HepG2 (cell line): ENCODE data around the gene CEBPA. TPM values are rescaled to one million over a fixed set of nuclear protein-coding genes. Genes with fewer than 3 reads are reported as not detected.

ENCODE experiments used
- ATF3 ChIP-seq: sonication (generic); formaldehyde crosslinking; IDR thresholded peaks from 2 replicates; pipeline ENCODE4 v1.4.0; 2020; ENCODE audit warnings: missing genetic modification reagents
- BATF2 ChIP-seq: sonication (generic); formaldehyde crosslinking; IDR thresholded peaks from 2 replicates; pipeline ENCODE4 v1.8.0; 2022; ENCODE audit warnings: mild to moderate bottlenecking, missing genetic modification reagents, moderate library complexity
- BCLAF1 ChIP-seq: fragments of 450-650 bp; IDR thresholded peaks from 2 replicates; pipeline ENCODE4 v1.6.1; 2017; ENCODE audit warnings: mild to moderate bottlenecking
- CBX5 ChIP-seq: sonication (generic); formaldehyde crosslinking; IDR thresholded peaks from 2 replicates; pipeline ENCODE4 v1.4.0; 2020; ENCODE audit warnings: missing genetic modification reagents, borderline replicate concordance
- DPF2 ChIP-seq: sonication (generic); formaldehyde crosslinking; IDR thresholded peaks from 2 replicates; pipeline ENCODE4 v1.4.0; 2020; ENCODE audit warnings: mild to moderate bottlenecking, low read depth, missing genetic modification reagents, borderline replicate concordance
- FUBP1 ChIP-seq: sonication (generic); formaldehyde crosslinking; IDR thresholded peaks from 2 replicates; pipeline ENCODE4 v1.5.1; 2020; ENCODE audit warnings: missing genetic modification reagents, mild to moderate bottlenecking, borderline replicate concordance
- HHEX ChIP-seq: IDR thresholded peaks from 2 replicates; pipeline ENCODE4 v1.6.1; 2016; ENCODE audit warnings: control low read depth
- KLF11 ChIP-seq: IDR thresholded peaks from 2 replicates; pipeline ENCODE4 v1.6.1; 2016; ENCODE audit warnings: missing compliant biosample characterization
- MNT ChIP-seq: fragments of 450-650 bp; IDR thresholded peaks from 2 replicates; pipeline ENCODE4 v1.6.1; 2016
- PPARG ChIP-seq: conservative IDR thresholded peaks from 2 replicates; pipeline ENCODE4 v1.6.1; 2016; ENCODE audit warnings: missing biosample characterization, missing genetic modification reagents
- SNAI1 ChIP-seq: sonication (generic); formaldehyde crosslinking; IDR thresholded peaks from 2 replicates; pipeline ENCODE4 v1.5.0; 2020; ENCODE audit warnings: mild to moderate bottlenecking, missing genetic modification reagents, borderline replicate concordance
- SNRNP70 ChIP-seq: fragments of 200-400 bp; formaldehyde crosslinking; IDR thresholded peaks from 2 replicates; pipeline ENCODE4 v1.6.1; 2017; ENCODE audit warnings: mild to moderate bottlenecking, low read depth, low read length, moderate library complexity
- TEF ChIP-seq: sonication (generic); formaldehyde crosslinking; IDR thresholded peaks from 2 replicates; pipeline ENCODE4 v1.5.0; 2020; ENCODE audit warnings: missing genetic modification reagents
- THAP11 ChIP-seq: IDR thresholded peaks from 2 replicates; pipeline ENCODE4 v1.6.1; 2016; ENCODE audit warnings: missing biosample characterization, missing genetic modification reagents
- TP53 ChIP-seq: sonication (generic); formaldehyde crosslinking; conservative IDR thresholded peaks from 2 replicates; pipeline ENCODE4 v1.4.0; 2020; ENCODE audit warnings: missing genetic modification reagents
- TRAFD1 ChIP-seq: sonication (generic); formaldehyde crosslinking; IDR thresholded peaks from 2 replicates; pipeline ENCODE4 v1.5.1; 2020; ENCODE audit warnings: missing genetic modification reagents, mild to moderate bottlenecking, borderline replicate concordance
- ZBTB7A ChIP-seq: sonication (generic); formaldehyde crosslinking; IDR thresholded peaks from 2 replicates; pipeline ENCODE4 v1.8.0; 2022; ENCODE audit warnings: mild to moderate bottlenecking, missing genetic modification reagents
- ZNF713 ChIP-seq: sonication (generic); formaldehyde crosslinking; IDR thresholded peaks from 2 replicates; pipeline ENCODE4 v1.4.0; 2020; ENCODE audit warnings: mild to moderate bottlenecking, missing genetic modification reagents
- polyA plus RNA-seq, 8 experiments: library from polyadenylated mRNA; depleted of rRNA in 3 of 8; stranded (reverse) in 7 of 8; unstranded in 1 of 8; fragments of >200 nt; fragmentation: Illumina TruSeq in 4 of 8; extraction: Trizol in 4 of 8; gene quantifications; 2 replicates each; pipeline versions ENCODE4 v1.2.1 to v1.2.3, GENCODE V29; 2011 to 2016; ENCODE audit warnings: low read depth in 4 of 8, missing spikeins in 1 of 8, mixed read lengths in 1 of 8; ENCODE audit not compliant: insufficient read depth in 1 of 8
- total RNA-seq, 5 experiments: library from RNA; depleted of rRNA; stranded (reverse); fragments of >200 nt; fragmentation: Illumina TruSeq; extraction: Trizol; gene quantifications; 2 replicates each; pipeline ENCODE4 v1.2.3, GENCODE V29; 2016; ENCODE audit warnings: low read depth in 1 of 5

The CEBPA gene
- total and polyA plus RNA-seq, 2 of the 13 experiments (the other 11 are each of a cell fraction or from before 2014, with no cell fraction given), result 24.8 to 103 TPM

GRCh38 chr19:33273881-33274662 lies 28.3 kb downstream of the CEBPA start (continued):
- TF ChIP-seq FUBP1 (CRISPR knock-in tag) (no peak), ATF3 (CRISPR knock-in tag) (no peak), THAP11 (CRISPR knock-in tag) (peak; percentile 31; the same call in 1 of the 2 replicates), DPF2 (peak; percentile 71; the same call in 1 of the 2 replicates), SNRNP70 (no peak), ZBTB7A (CRISPR knock-in tag) (peak; percentile 88), TP53 (CRISPR knock-in tag) (no peak), ZNF713 (CRISPR knock-in tag) (peak; percentile 69; the same call in 1 of the 2 replicates), CBX5 (CRISPR knock-in tag) (peak; percentile 71; the same call in 1 of the 2 replicates), KLF11 (CRISPR knock-in tag) (no peak), SNAI1 (no peak), BATF2 (no peak), PPARG (CRISPR knock-in tag) (no peak), MNT (peak; percentile 97), HHEX (no peak), BCLAF1 (no peak), TRAFD1 (CRISPR knock-in tag) (no peak), TEF (CRISPR knock-in tag) (no peak)
